Measurements from ENCODE around the gene FGF6. TPM values are rescaled to one million over a fixed set of nuclear protein-coding genes. Genes with fewer than 3 reads are reported as not detected.

The FGF6 gene
- total RNA-seq, 2 experiments from 2014 or later, result not detected

DNA sequence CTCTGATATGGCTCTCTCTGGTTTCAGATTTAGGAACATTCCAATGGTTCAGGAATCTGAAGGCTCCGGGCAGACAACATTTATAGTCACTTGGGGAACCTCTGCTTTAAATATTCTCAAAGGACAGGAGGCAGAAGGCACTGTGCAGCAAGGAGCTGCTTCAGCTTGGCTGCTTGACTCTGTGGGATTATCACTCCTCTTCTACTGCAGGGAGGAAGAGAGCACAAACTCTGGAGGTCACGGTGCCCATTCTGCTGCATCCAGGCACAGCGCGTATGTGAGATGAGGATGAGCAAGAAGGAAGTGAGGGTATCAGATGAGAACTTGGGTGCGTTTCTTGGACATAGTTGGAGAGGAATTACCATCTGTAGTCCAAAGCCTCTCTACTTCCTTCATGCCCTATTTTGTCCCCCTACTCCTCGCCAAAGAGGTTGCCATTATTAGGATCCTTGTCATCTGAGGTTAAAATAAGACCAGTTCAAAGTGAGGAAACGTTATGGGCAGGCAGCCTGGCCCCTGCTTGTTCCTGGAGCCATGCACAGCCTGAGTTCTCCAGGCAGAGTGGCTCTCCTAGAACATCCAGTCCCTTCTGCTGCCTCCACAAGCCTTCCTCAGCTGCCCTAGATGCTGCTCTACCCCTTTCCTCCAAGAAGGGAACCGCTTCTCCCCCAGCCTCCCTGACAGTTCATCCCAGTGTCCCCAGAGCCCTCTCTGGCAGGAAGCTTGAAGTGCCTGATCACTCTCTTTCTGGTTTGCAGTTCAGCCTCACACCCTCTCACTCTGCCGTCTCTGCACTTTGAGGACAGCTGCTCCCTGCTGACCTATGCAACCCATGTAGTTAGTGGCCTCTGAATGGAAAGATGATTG, 12.5 kb downstream of the FGF6 start:
- no TSS peak for BruUV-seq (replicated peaks)
- no peaks in the 10 kb centered on the region for H4K20me1 ChIP-seq (ENCODE audit: insufficient read depth, low read length)
- no peaks in the 10 kb centered on the region for H3K36me3 ChIP-seq (ENCODE audit: insufficient read depth, low read length)
- TF ChIP-seq, protein P1, sequence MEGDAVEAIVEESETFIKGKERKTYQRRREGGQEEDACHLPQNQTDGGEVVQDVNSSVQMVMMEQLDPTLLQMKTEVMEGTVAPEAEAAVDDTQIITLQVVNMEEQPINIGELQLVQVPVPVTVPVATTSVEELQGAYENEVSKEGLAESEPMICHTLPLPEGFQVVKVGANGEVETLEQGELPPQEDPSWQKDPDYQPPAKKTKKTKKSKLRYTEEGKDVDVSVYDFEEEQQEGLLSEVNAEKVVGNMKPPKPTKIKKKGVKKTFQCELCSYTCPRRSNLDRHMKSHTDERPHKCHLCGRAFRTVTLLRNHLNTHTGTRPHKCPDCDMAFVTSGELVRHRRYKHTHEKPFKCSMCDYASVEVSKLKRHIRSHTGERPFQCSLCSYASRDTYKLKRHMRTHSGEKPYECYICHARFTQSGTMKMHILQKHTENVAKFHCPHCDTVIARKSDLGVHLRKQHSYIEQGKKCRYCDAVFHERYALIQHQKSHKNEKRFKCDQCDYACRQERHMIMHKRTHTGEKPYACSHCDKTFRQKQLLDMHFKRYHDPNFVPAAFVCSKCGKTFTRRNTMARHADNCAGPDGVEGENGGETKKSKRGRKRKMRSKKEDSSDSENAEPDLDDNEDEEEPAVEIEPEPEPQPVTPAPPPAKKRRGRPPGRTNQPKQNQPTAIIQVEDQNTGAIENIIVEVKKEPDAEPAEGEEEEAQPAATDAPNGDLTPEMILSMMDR (conservative IDR thresholded peaks at IDR 0.05; ENCODE audit: low read length), result no peak
- TF ChIP-seq EZH2phosphoT487 (IDR thresholded peaks at IDR 0.05; ENCODE audit: borderline replicate concordance, low read depth, low read length), result no peak
- POLR2A ChIA-PET, result interaction anchor here (0.6 kb wide), 1 partner anchor 32 kb away, joined by 3 read pairs; no protein-coding TSS in a partner anchor
- no peak overlapping the region for H3K27ac ChIP-seq (ENCODE audit: low read depth, low read length, poor library complexity, severe bottlenecking)
- H3K4me3 ChIP-seq (ENCODE audit: low read depth, low read length, poor library complexity, severe bottlenecking), result no peak overlapping the region
- H3K9me3 ChIP-seq (ENCODE audit: low read length), result 0 out of 2 replicates have a peak, but pooled peaks cover 4% of the 10 kb centered on the region
- no peaks in the 10 kb centered on the region for H3K79me2 ChIP-seq (ENCODE audit: insufficient read depth, low read depth, low read length)
- CTCF ChIA-PET (ENCODE audit: unreplicated experiment), result no interaction called here
- H3K9me2 ChIP-seq (ENCODE audit: insufficient read depth, low read length), result no peaks in the 10 kb centered on the region
- no peaks in the 10 kb centered on the region for H3K4me1 ChIP-seq (ENCODE audit: insufficient read depth, low read length, poor library complexity, severe bottlenecking)
- H2AFZ ChIP-seq (ENCODE audit: low read length), result no peak overlapping the region
- H3K4me2 ChIP-seq (ENCODE audit: low read length), result no peak overlapping the region
- DNase-seq (ENCODE audit: low spot score), result no peak
- intact Hi-C loops (cut with micrococcal nuclease; ENCODE audit: unreplicated experiment), result no loop called here

- CTCF ChIA-PET (ENCODE audit: unreplicated experiment), result no interaction called here
- no peak for DNase-seq (ENCODE audit: low spot score)
- Histone ChIP-seq H3K4me1 (ENCODE audit: insufficient read depth, low read length, poor library complexity, severe bottlenecking) (no peaks in the 10 kb centered on the region), H3K36me3 (ENCODE audit: insufficient read depth, low read length) (no peaks in the 10 kb centered on the region), H3K27ac (ENCODE audit: low read depth, low read length, poor library complexity, severe bottlenecking) (no peak overlapping the region), H3K4me2 (ENCODE audit: low read length) (no peak overlapping the region), H3K9me2 (ENCODE audit: insufficient read depth, low read length) (no peaks in the 10 kb centered on the region), H3K79me2 (ENCODE audit: insufficient read depth, low read depth, low read length) (no peaks in the 10 kb centered on the region), H2AFZ (ENCODE audit: low read length) (no peak overlapping the region), H3K9me3 (ENCODE audit: low read length) (0 out of 2 replicates have a peak, but pooled peaks cover 4% of the 10 kb centered on the region), H4K20me1 (ENCODE audit: insufficient read depth, low read length) (no peaks in the 10 kb centered on the region), H3K4me3 (ENCODE audit: low read depth, low read length, poor library complexity, severe bottlenecking) (no peak overlapping the region)
- POLR2A ChIA-PET, result no interaction called here
- TF ChIP-seq EZH2phosphoT487 (IDR thresholded peaks at IDR 0.05; ENCODE audit: borderline replicate concordance, low read depth, low read length), result no peak
- TF ChIP-seq, protein P1 (conservative IDR thresholded peaks at IDR 0.05; ENCODE audit: low read length), result no peak
- BruUV-seq (replicated peaks), result no TSS peak
- intact Hi-C loops (cut with micrococcal nuclease; ENCODE audit: unreplicated experiment), result no loop called here
These were observed 13.7 kb downstream of the FGF6 start for GRCh38 chr12:4431866-4432265.

- H3K4me1 ChIP-seq (ENCODE audit: insufficient read depth, low read length, poor library complexity, severe bottlenecking), result no peaks in the 10 kb centered on the region
- H3K9me2 ChIP-seq (ENCODE audit: insufficient read depth, low read length), result no peaks in the 10 kb centered on the region
- H3K36me3 ChIP-seq (ENCODE audit: insufficient read depth, low read length), result no peaks in the 10 kb centered on the region
- BruUV-seq (replicated peaks), result no TSS peak
- H3K4me2 ChIP-seq (ENCODE audit: low read length), result no peak overlapping the region
- DNase-seq (ENCODE audit: low spot score), result no peak
- intact Hi-C loops (cut with micrococcal nuclease; ENCODE audit: unreplicated experiment), result no loop called here
- no peak overlapping the region for H2AFZ ChIP-seq (ENCODE audit: low read length)
- ChIA-PET POLR2A (no interaction called here), CTCF (ENCODE audit: unreplicated experiment) (no interaction called here)
- 0 out of 2 replicates have a peak, but pooled peaks cover 4% of the 10 kb centered on the region for H3K9me3 ChIP-seq (ENCODE audit: low read length)
- H4K20me1 ChIP-seq (ENCODE audit: insufficient read depth, low read length), result no peaks in the 10 kb centered on the region
- no peaks in the 10 kb centered on the region for H3K79me2 ChIP-seq (ENCODE audit: insufficient read depth, low read depth, low read length)
- TF ChIP-seq, protein P1 (conservative IDR thresholded peaks at IDR 0.05; ENCODE audit: low read length), result no peak
- TF ChIP-seq EZH2phosphoT487 (IDR thresholded peaks at IDR 0.05; ENCODE audit: borderline replicate concordance, low read depth, low read length), result no peak
- no peak overlapping the region for H3K4me3 ChIP-seq (ENCODE audit: low read depth, low read length, poor library complexity, severe bottlenecking)
- H3K27ac ChIP-seq (ENCODE audit: low read depth, low read length, poor library complexity, severe bottlenecking), result no peak overlapping the region
These were observed 14.2 kb downstream of the FGF6 start for GRCh38 chr12:4431436-4431835.

All from OCI-LY7 (cell line).